Mucosa of gallbladder (tissue), 1 donor: ENCODE measurements around the gene GRK5. TPM values are rescaled to one million over a fixed set of nuclear protein-coding genes. Genes with fewer than 3 reads are reported as not detected.
A peak's percentile ranks its signal among the peaks of the same experiment; 100 is the strongest.

Source experiments
- DNase-seq: peaks from one replicate; pipeline ENCODE4 v3.0.0-alpha.2; 2020; ENCODE audit warnings: low spot score
- total RNA-seq: library from RNA; stranded (reverse); gene quantifications from one replicate; pipeline ENCODE4 v1.2.1, GENCODE V29; 2021
- donor health status: DM: no; HTN: no; CAD: no.

Gene GRK5
- total RNA-seq, 1 donor from 2014 or later: 21.1 TPM

DNA sequence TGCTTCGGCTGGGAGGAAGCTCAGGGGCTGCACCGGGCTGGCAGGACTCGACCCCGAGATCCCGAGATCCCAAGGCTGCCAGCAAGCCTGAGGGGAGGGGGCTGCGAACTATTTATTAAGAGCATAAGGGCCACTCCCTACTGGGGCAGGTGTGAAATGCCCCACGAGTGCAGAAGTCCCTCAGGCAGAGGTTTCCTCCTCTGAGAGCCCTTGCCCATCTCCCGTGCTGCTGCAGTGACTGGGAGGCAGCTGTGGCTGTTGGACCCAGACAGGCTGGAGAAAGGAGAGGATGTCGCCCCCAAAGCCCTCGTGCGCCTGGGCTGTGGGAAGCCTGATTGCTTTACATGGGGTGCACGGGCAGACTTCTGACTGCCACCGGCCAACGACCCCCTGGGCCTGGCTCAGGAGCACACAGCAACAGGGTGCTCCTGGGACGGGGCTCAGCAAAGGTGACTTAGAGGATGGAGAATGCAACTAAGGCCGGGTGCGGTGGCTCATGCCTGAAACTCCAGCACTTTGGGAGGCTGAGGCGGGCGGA is 295.3 kb downstream of the GRK5 start:
- DNase-seq: no peak

DNA sequence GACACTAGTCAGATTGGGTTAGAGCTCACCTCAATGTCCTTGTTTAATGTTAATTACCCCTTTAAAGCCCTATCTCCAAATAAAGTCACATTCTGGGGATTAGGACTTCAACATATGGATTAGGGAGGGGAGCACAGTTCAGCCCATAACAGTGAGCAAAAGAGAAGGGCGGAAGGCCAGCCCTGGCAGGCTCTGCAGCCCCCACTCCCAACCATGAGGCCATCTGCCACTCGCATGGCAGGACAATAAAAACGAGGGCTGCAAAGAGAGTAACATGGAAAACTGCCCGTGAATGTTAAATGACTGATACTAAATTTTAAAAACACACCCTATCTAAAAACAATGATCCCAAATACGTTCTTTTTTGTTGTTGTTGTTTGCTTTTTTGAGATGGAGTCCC is 296.4 kb downstream of the GRK5 start:
- no peak for DNase-seq

GRCh38 chr10:119504651-119505050 is 297.3 kb downstream of the GRK5 start:
- DNase-seq: no peak

- peak; percentile 61 for DNase-seq
Observed at GRCh38 chr10:119505131-119505551, 297.8 kb downstream of the GRK5 start.

Other genes starting within 250 kb of the GRK5 start
- gene NANOS1, start 177.9 kb upstream of the GRK5 start, total RNA-seq: 0.60 TPM
- gene EIF3A, start 126.8 kb upstream of the GRK5 start, total RNA-seq: 86.8 TPM
- gene DENND10, start 103.5 kb upstream of the GRK5 start, total RNA-seq: 30.0 TPM
- 15.8 TPM for gene SFXN4, start 41.9 kb upstream of the GRK5 start, total RNA-seq
- gene PRDX3, start 28.8 kb upstream of the GRK5 start, total RNA-seq: 126 TPM